Eye (tissue), 1 donor: ENCODE data around the gene AAGAB.

Experiments
- DNase-seq: peaks from one replicate; pipeline ENCODE4 v3.0.0-alpha.2; 2015

The AAGAB gene

GRCh38 chr15:67186226-67186649 is 68.2 kb downstream of the AAGAB start:
- no peak for DNase-seq

GRCh38 chr15:67185621-67186225 is 68.7 kb downstream of the AAGAB start:
- DNase-seq, result no peak

GRCh38 chr15:67185051-67185450 is 69.4 kb downstream of the AAGAB start:
- no peak for DNase-seq

GRCh38 chr15:67184208-67184925 is 70.1 kb downstream of the AAGAB start:
- no peak for DNase-seq

GRCh38 chr15:67183443-67184169 is 70.9 kb downstream of the AAGAB start:
- DNase-seq, result peak; percentile 60

GRCh38 chr15:67181221-67181639 is 73.2 kb downstream of the AAGAB start:
- DNase-seq, result no peak

- DNase-seq, result no peak
Measured at GRCh38 chr15:67180514-67181191, 73.8 kb downstream of the AAGAB start.

- no peak for DNase-seq
Measured at GRCh38 chr15:67180035-67180434, 74.4 kb downstream of the AAGAB start.

GRCh38 chr15:67179411-67179995 is 75.0 kb downstream of the AAGAB start:
- no peak for DNase-seq

- peak; percentile 56 for DNase-seq
Measured at GRCh38 chr15:67178569-67179210, 75.8 kb downstream of the AAGAB start.

GRCh38 chr15:67177752-67178151 is 76.7 kb downstream of the AAGAB start:
- DNase-seq, result no peak

GRCh38 chr15:67176195-67176971 is 78.1 kb downstream of the AAGAB start:
- peak; percentile 70 for DNase-seq

GRCh38 chr15:67175643-67176071 is 78.8 kb downstream of the AAGAB start:
- DNase-seq, result no peak

GRCh38 chr15:67174864-67175573 is 79.4 kb downstream of the AAGAB start:
- no peak for DNase-seq

GRCh38 chr15:67174446-67174845 is 80.0 kb downstream of the AAGAB start:
- DNase-seq, result no peak

- DNase-seq, result no peak
Measured at GRCh38 chr15:67173786-67174185, 80.7 kb downstream of the AAGAB start.

- DNase-seq, result no peak
Measured at GRCh38 chr15:67173005-67173404, 81.5 kb downstream of the AAGAB start.

- no peak for DNase-seq
Measured at GRCh38 chr15:67172172-67172571, 82.3 kb downstream of the AAGAB start.

GRCh38 chr15:67171471-67171870 is 83.0 kb downstream of the AAGAB start:
- no peak for DNase-seq

GRCh38 chr15:67170143-67170925 is 84.1 kb downstream of the AAGAB start:
- no peak for DNase-seq
